Sciatic nerve (tissue), 1 donor: Measurements from ENCODE around the gene ANKRD7. TPM values are rescaled to one million over a fixed set of nuclear protein-coding genes. Genes with fewer than 3 reads are reported as not detected.

Source experiments
- total RNA-seq: library from RNA; stranded (reverse); fragmentation: NEBNext Ultra II Directional; extraction: Animal tissue kit (Norgen Biotek cat#: 25700); gene quantifications from one replicate; pipeline ENCODE4 v1.2.1, GENCODE V29; 2021
- donor health status: DM: no; HTN: no; CAD: no.

Gene ANKRD7
- total RNA-seq, 1 donor from 2014 or later = 1.0 TPM

Other genes with a start within 250 kb of the ANKRD7 start
- 36.9 TPM for gene LSM8, start 40.5 kb upstream of the ANKRD7 start, total RNA-seq